A549 (cell line): ENCODE measurements around the gene RNF126. TPM values are rescaled to one million over a fixed set of nuclear protein-coding genes. Genes with fewer than 3 reads are reported as not detected.
A peak's percentile ranks its signal among the peaks of the same experiment; 100 is the strongest.

ENCODE experiments used
- ATAC-seq, 2 experiments: fragments of 200-7000 bp in 1 of 2; fragments of >200 bp in 1 of 2; cut with Nextera tagmentation in 1 of 2; cut with Tn5 transposase in 1 of 2; 3 replicates each; pipeline versions ENCODE4 v1.8.0 to v1.9.1; 2018 to 2020; ENCODE audit warnings: mild to moderate bottlenecking in 1 of 2, moderate library complexity in 1 of 2
- CTCF ChIA-PET: fragments of 300-600 bp; sonication (Branson Sonifier 250); formaldehyde crosslinking; extraction: SDS; loops from one replicate; lab custom pipeline; 2021; ENCODE audit warnings: antibody characterized with exemption, inconsistent platforms; lab: Yijun Ruan, JAX
- POLR2A ChIA-PET: fragments of 350-600 bp; formaldehyde crosslinking; extraction: SDS; loops from one replicate; lab custom pipeline; 2021; ENCODE audit warnings: antibody characterized with exemption, inconsistent platforms; lab: Yijun Ruan, JAX
- DNase-seq, 2 experiments: peaks; one replicate each; pipeline versions ENCODE4 v3.0.0 to v3.0.0-alpha.2; 2011 to 2016; ENCODE audit warnings: low read depth in 1 of 2, low spot score in 1 of 2
- FAIRE-seq: peaks from 2 replicates; lab custom pipeline; 2011; peaks lifted over from hg19 to GRCh38; lab: Jason Lieb, UNC
- H3K27ac ChIP-seq, 2 experiments: fragments of >200 bp; sonication (Bioruptor Twin); formaldehyde crosslinking; 3 replicates each; pipeline ENCODE4 v1.5.1; 2016 to 2017
- H3K4me1 ChIP-seq: fragments of >200 bp; sonication (Bioruptor Twin); formaldehyde crosslinking; 3 replicates; pipeline ENCODE4 v1.6.1; 2016
- H3K4me2 ChIP-seq: fragments of >200 bp; sonication (Bioruptor Twin); formaldehyde crosslinking; 3 replicates; pipeline ENCODE4 v1.6.1; 2016
- H3K4me3 ChIP-seq: fragments of >200 bp; sonication (Bioruptor Twin); formaldehyde crosslinking; 3 replicates; pipeline ENCODE4 v1.5.1; 2016
- H3K9me3 ChIP-seq: fragments of >200 bp; sonication (Bioruptor Twin); formaldehyde crosslinking; 3 replicates; pipeline ENCODE4 v1.6.1; 2016
- BHLHE40 ChIP-seq: IDR thresholded peaks from 2 replicates; pipeline ENCODE4 v1.6.1; 2012; ENCODE audit warnings: low read depth, low read length, inconsistent platforms
- CBX2 ChIP-seq: fragments of 200-600 bp; sonication (generic); IDR thresholded peaks from 2 replicates; pipeline ENCODE4 v1.6.1; 2016; ENCODE audit warnings: low read depth, mild to moderate bottlenecking, borderline replicate concordance
- CBX8 ChIP-seq: fragments of 200-600 bp; sonication (generic); IDR thresholded peaks from 2 replicates; pipeline ENCODE4 v1.6.1; 2016
- EP300 ChIP-seq, 2 experiments: fragments of >200 bp; sonication (Bioruptor Twin); formaldehyde crosslinking; IDR thresholded peaks; 2 replicates in 1 of 2; 3 replicates in 1 of 2; pipeline ENCODE4 v1.6.1; 2016 to 2017
- FOSB ChIP-seq: fragments of 250-450 bp; sonication (Bioruptor Pico); IDR thresholded peaks from 2 replicates; pipeline ENCODE4 v1.5.0; 2020; ENCODE audit warnings: mild to moderate bottlenecking, moderate library complexity
- FOXS1 ChIP-seq: fragments of 250-450 bp; sonication (Bioruptor Pico); IDR thresholded peaks from 2 replicates; pipeline ENCODE4 v1.5.0; 2020; ENCODE audit warnings: mild to moderate bottlenecking, moderate library complexity
- HEYL ChIP-seq: fragments of 250-450 bp; sonication (Bioruptor Pico); IDR thresholded peaks from 2 replicates; pipeline ENCODE4 v1.8.0; 2021; ENCODE audit warnings: mild to moderate bottlenecking, moderate library complexity
- HOXA7 ChIP-seq: fragments of 250-450 bp; sonication (Bioruptor Pico); IDR thresholded peaks from 2 replicates; pipeline ENCODE4 v1.5.0; 2020; ENCODE audit warnings: mild to moderate bottlenecking, moderate library complexity
- HOXB5 ChIP-seq: fragments of 250-450 bp; sonication (Bioruptor Pico); IDR thresholded peaks from 2 replicates; pipeline ENCODE4 v1.5.0; 2020; ENCODE audit warnings: mild to moderate bottlenecking, moderate library complexity
- JUN ChIP-seq, 2 experiments: fragments of >200 bp; sonication (Bioruptor Twin); formaldehyde crosslinking; IDR thresholded peaks; 2 replicates in 1 of 2; 3 replicates in 1 of 2; pipeline ENCODE4 v1.6.1; 2016 to 2017
- KDM1A ChIP-seq: fragments of 200-600 bp; sonication (generic); IDR thresholded peaks from 2 replicates; pipeline ENCODE4 v1.6.1; 2016; ENCODE audit warnings: low read depth, mild to moderate bottlenecking
- KDM5A ChIP-seq: fragments of 200-600 bp; sonication (generic); IDR thresholded peaks from 2 replicates; pipeline ENCODE4 v1.6.1; 2016; ENCODE audit warnings: antibody characterized with exemption, mild to moderate bottlenecking
- MAFK ChIP-seq: fragments of 450-650 bp; IDR thresholded peaks from 2 replicates; pipeline ENCODE4 v1.6.1; 2014; ENCODE audit not compliant: partially characterized antibody
- MAZ ChIP-seq: fragments of 150-350 bp; IDR thresholded peaks from 2 replicates; pipeline ENCODE4 v1.6.1; 2014; ENCODE audit warnings: antibody characterized with exemption, low read depth, low read length, borderline replicate concordance
- MYC ChIP-seq: IDR thresholded peaks from 2 replicates; pipeline ENCODE4 v1.6.1; 2012; ENCODE audit warnings: mild to moderate bottlenecking, inconsistent platforms, low read length, improper control_type of control experiment, borderline replicate concordance
- PHF8 ChIP-seq: fragments of 200-600 bp; sonication (generic); IDR thresholded peaks from 2 replicates; pipeline ENCODE4 v1.6.1; 2016; ENCODE audit warnings: low read depth, mild to moderate bottlenecking, antibody characterized with exemption, moderate library complexity, borderline replicate concordance
- POLR2A ChIP-seq: IDR thresholded peaks from 2 replicates; pipeline ENCODE4 v1.6.1; 2012; ENCODE audit warnings: mild to moderate bottlenecking, low read length
- RARB ChIP-seq: fragments of 250-450 bp; sonication (Bioruptor Pico); IDR thresholded peaks from 2 replicates; pipeline ENCODE4 v1.8.0; 2021; ENCODE audit warnings: mild to moderate bottlenecking, moderate library complexity
- SMC3 ChIP-seq: fragments of >200 bp; sonication (Bioruptor Twin); formaldehyde crosslinking; IDR thresholded peaks from 3 replicates; pipeline ENCODE4 v1.6.1; 2018; ENCODE audit warnings: inconsistent platforms
- SREBF2 ChIP-seq: fragments of 450-650 bp; IDR thresholded peaks from 2 replicates; pipeline ENCODE4 v1.6.1; 2014; ENCODE audit warnings: mild to moderate bottlenecking, moderate library complexity
- TFCP2L1 ChIP-seq: fragments of 250-450 bp; sonication (Bioruptor Pico); IDR thresholded peaks from 2 replicates; pipeline ENCODE4 v1.5.0; 2021; ENCODE audit warnings: mild to moderate bottlenecking
- TP53 ChIP-seq: fragments of 250-450 bp; sonication (Bioruptor Pico); IDR thresholded peaks from 2 replicates; pipeline ENCODE4 v1.5.0; 2021; ENCODE audit warnings: mild to moderate bottlenecking, moderate library complexity
- ZFP36 ChIP-seq: fragments of 450-650 bp; IDR thresholded peaks from 2 replicates; pipeline ENCODE4 v1.6.1; 2014; ENCODE audit warnings: borderline replicate concordance; ENCODE audit not compliant: partially characterized antibody
- WGBS: methylation state at CpG from one replicate; pipeline ENCODE4 v1.1.6; 2017; ENCODE audit errors: missing lambda C conversion rate; 5-methylcytosine and 5-hydroxymethylcytosine counted together
- polyA plus RNA-seq, 4 experiments: library from polyadenylated mRNA; depleted of rRNA in 3 of 4; stranded (reverse); fragments of >200 nt; fragmentation: RNase III in 1 of 4; extraction: RNeasy Plus Mini Kit Qiagen cat#74134 plus additional on column Dnase treatment in 1 of 4; gene quantifications; 2 replicates in 3 of 4; 3 replicates in 1 of 4; pipeline ENCODE4 v1.2.3, GENCODE V29; 2011 to 2017
- TF ChIP-seq, protein P1 (sequence below): fragments of >200 bp; sonication (Bioruptor Twin); formaldehyde crosslinking; IDR thresholded peaks from 3 replicates; pipeline ENCODE4 v1.6.1; 2016
- TF ChIP-seq, protein P2 (sequence below): fragments of >200 bp; sonication (Bioruptor Twin); formaldehyde crosslinking; IDR thresholded peaks from 3 replicates; pipeline ENCODE4 v1.5.1; 2016
- TF ChIP-seq, protein P3 (sequence below): IDR thresholded peaks from 2 replicates; pipeline ENCODE4 v1.6.1; 2012
- TF ChIP-seq, protein P4 (sequence below): fragments of 250-450 bp; sonication (Bioruptor Pico); IDR thresholded peaks from 2 replicates; pipeline ENCODE4 v1.5.0; 2021; ENCODE audit warnings: mild to moderate bottlenecking, moderate library complexity, borderline replicate concordance
- TF ChIP-seq, protein P5 (sequence below): IDR thresholded peaks from 2 replicates; pipeline ENCODE4 v1.6.1; 2012

The RNF126 gene
- polyA plus RNA-seq, 2 of the 4 experiments (the other 2 are of a cell fraction), result 3.1 to 35.0 TPM

DNA sequence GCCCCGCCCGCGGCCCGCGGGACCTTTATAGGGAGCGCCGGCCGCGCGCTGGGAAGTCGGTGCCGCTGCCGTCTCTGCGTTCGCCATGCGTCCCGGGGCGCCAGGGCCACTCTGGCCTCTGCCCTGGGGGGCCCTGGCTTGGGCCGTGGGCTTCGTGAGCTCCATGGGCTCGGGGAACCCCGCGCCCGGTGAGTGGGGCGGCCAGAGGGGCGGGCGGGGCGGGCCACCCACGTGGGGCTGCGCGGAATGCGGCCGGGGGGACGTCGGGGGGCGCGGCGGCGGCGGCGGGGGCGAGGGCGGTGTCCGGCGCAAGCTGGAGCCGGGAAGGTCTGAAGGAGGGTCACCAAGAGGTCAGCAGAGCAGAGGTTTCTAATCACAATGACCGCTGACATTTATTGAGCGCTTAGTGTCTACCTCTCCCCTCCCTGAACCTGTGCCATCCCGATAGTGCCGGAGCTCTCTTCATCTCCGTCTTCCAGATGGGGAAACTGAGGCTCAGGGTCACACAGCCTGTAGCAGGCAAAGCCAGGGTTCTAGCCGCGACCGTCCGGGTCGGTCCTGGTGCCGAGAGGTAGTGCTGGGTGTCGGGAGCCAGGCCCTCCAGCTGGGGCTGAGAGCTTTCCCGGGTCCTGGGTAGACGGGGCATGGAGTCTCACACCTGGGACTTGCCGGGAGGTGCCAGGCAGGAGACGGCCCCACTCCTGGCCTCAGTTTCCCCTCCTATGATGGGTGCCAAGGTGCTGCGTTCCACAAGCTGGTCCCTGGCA, 13.5 kb upstream of the RNF126 start, which contains the start of gene FSTL3:
Gene FSTL3, plus strand, starts transcription at position 54 of the 767 bp plus-strand sequence. Its CDS starts 32 bp downstream, at position 86.
- peak; percentile 2 to 9; a peak in 3 of 6 replicates for ATAC-seq
- Histone ChIP-seq H3K4me3 (peak within 1 kb of the TSS; percentile 64), H3K4me1 (peaks cover 26% of the 10 kb centered on the region), H3K4me2 (peak within 1 kb of the TSS; percentile 77), H3K9me3 (no peaks in the 10 kb centered on the region), H3K27ac (peak within 1 kb of the TSS; percentile 99)
- peak; percentile 87 for TF ChIP-seq TFCP2L1 (CRISPR knock-in tag)
- TF ChIP-seq MAZ, result no peak
- TF ChIP-seq, protein P1, sequence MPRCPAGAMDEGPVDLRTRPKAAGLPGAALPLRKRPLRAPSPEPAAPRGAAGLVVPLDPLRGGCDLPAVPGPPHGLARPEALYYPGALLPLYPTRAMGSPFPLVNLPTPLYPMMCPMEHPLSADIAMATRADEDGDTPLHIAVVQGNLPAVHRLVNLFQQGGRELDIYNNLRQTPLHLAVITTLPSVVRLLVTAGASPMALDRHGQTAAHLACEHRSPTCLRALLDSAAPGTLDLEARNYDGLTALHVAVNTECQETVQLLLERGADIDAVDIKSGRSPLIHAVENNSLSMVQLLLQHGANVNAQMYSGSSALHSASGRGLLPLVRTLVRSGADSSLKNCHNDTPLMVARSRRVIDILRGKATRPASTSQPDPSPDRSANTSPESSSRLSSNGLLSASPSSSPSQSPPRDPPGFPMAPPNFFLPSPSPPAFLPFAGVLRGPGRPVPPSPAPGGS, result peak; percentile 79
- 0 out of 2 replicates have a peak, but pooled peaks have one; percentile 66 for TF ChIP-seq HOXA7 (CRISPR knock-in tag)
- no peak for TF ChIP-seq MYC
- peak; percentile 88 for TF ChIP-seq POLR2A
- peak; percentile 22 to 70; a peak in 3 of 5 replicates for TF ChIP-seq JUN (IDR thresholded peaks at IDR 0.05)
- peak; percentile 52; the same call in 1 of the 2 replicates for TF ChIP-seq HOXB5 (CRISPR knock-in tag)
- TF ChIP-seq, protein P2, sequence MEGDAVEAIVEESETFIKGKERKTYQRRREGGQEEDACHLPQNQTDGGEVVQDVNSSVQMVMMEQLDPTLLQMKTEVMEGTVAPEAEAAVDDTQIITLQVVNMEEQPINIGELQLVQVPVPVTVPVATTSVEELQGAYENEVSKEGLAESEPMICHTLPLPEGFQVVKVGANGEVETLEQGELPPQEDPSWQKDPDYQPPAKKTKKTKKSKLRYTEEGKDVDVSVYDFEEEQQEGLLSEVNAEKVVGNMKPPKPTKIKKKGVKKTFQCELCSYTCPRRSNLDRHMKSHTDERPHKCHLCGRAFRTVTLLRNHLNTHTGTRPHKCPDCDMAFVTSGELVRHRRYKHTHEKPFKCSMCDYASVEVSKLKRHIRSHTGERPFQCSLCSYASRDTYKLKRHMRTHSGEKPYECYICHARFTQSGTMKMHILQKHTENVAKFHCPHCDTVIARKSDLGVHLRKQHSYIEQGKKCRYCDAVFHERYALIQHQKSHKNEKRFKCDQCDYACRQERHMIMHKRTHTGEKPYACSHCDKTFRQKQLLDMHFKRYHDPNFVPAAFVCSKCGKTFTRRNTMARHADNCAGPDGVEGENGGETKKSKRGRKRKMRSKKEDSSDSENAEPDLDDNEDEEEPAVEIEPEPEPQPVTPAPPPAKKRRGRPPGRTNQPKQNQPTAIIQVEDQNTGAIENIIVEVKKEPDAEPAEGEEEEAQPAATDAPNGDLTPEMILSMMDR, result no peak
- TF ChIP-seq MAFK, result no peak
- TF ChIP-seq, protein P3, sequence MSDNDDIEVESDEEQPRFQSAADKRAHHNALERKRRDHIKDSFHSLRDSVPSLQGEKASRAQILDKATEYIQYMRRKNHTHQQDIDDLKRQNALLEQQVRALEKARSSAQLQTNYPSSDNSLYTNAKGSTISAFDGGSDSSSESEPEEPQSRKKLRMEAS, result peak; percentile 15; the same call in 1 of the 2 replicates
- TF ChIP-seq PHF8, result peak; percentile 20; the same call in 1 of the 2 replicates
- peak; percentile 74; the same call in 1 of the 2 replicates for TF ChIP-seq RARB (CRISPR knock-in tag)
- peak; percentile 58; the same call in 1 of the 2 replicates for TF ChIP-seq FOSB (CRISPR knock-in tag)
- POLR2A ChIA-PET, result interaction anchor here (0.7 to 2.8 kb wide), 5 partner anchors 13 to 105 kb away, joined by 3 to 26 read pairs (median 8); partner anchors contain the start of gene RNF126
- FAIRE-seq, result no peak
- DNase-seq, result peak; percentile 28 to 55
- CTCF ChIA-PET, result interaction anchor here (0.6 to 1.8 kb wide), 7 partner anchors 33 to 92 kb away, joined by 3 to 7 read pairs (median 3); no protein-coding TSS in a partner anchor
- WGBS, result 0% methylated on average over 6 of the region's 63 CpGs

DNA sequence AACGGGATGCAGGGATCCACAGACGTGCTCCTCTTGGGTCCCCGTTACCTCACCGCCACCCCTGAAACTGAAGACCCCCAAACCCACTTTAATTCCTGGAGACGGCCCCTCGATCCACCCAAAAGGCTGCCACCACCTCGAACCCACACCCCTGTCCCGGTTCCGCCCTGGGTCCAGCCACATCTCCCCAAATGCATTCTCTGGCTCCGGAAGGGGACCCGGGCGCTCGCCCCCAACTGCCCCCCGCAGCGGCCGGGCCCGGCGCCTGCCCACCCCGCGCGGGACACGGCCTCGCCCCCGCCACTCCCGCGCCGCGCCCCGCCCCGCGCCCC, 13.0 kb upstream of the RNF126 start:
- no peaks in the 10 kb centered on the region for H3K9me3 ChIP-seq
- DNase-seq (no peak), FAIRE-seq (no peak), ATAC-seq (no peak)
- peak overlapping the region; percentile 64 for H3K4me3 ChIP-seq
- peak overlapping the region; percentile 99 for H3K27ac ChIP-seq
- H3K4me2 ChIP-seq, result peak overlapping the region; percentile 77
- TF ChIP-seq MAZ, result no peak
- TF ChIP-seq FOSB (CRISPR knock-in tag), result no peak
- no peak for TF ChIP-seq KDM1A
- TF ChIP-seq CBX8, result no peak
- TF ChIP-seq CBX2, result no peak
- no peak for TF ChIP-seq FOXS1
- TF ChIP-seq, protein P4, sequence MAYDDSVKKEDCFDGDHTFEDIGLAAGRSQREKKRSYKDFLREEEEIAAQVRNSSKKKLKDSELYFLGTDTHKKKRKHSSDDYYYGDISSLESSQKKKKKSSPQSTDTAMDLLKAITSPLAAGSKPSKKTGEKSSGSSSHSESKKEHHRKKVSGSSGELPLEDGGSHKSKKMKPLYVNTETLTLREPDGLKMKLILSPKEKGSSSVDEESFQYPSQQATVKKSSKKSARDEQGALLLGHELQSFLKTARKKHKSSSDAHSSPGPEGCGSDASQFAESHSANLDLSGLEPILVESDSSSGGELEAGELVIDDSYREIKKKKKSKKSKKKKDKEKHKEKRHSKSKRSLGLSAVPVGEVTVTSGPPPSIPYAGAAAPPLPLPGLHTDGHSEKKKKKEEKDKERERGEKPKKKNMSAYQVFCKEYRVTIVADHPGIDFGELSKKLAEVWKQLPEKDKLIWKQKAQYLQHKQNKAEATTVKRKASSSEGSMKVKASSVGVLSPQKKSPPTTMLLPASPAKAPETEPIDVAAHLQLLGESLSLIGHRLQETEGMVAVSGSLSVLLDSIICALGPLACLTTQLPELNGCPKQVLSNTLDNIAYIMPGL, result no peak
- TF ChIP-seq HEYL, result no peak
- no peak for TF ChIP-seq ZFP36
- no peak for TF ChIP-seq TP53 (CRISPR knock-in tag)
- TF ChIP-seq, protein P5, sequence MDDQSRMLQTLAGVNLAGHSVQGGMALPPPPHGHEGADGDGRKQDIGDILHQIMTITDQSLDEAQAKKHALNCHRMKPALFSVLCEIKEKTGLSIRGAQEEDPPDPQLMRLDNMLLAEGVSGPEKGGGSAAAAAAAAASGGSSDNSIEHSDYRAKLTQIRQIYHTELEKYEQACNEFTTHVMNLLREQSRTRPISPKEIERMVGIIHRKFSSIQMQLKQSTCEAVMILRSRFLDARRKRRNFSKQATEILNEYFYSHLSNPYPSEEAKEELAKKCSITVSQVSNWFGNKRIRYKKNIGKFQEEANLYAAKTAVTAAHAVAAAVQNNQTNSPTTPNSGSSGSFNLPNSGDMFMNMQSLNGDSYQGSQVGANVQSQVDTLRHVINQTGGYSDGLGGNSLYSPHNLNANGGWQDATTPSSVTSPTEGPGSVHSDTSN, result no peak
- TF ChIP-seq HOXB5 (CRISPR knock-in tag), result no peak
- TF ChIP-seq EP300 (IDR thresholded peaks at IDR 0.05), result no peak
- no peak for TF ChIP-seq BHLHE40
- no peak for TF ChIP-seq SREBF2
- no peak for TF ChIP-seq KDM5A
- no peak for TF ChIP-seq SMC3
- TF ChIP-seq, protein P1, result no peak
- 2% methylated on average over 7 of the region's 31 CpGs for WGBS
- peaks cover 22% of the 10 kb centered on the region for H3K4me1 ChIP-seq
- CTCF ChIA-PET, result interaction anchor here (0.6 to 1.8 kb wide), 4 partner anchors 34 to 65 kb away, joined by 3 to 7 read pairs (median 4); no protein-coding TSS in a partner anchor
- POLR2A ChIA-PET, result interaction anchor here (0.7 to 2.8 kb wide), 4 partner anchors 13 to 104 kb away, joined by 3 to 26 read pairs (median 9); partner anchors contain the start of gene RNF126
